Measurements from ENCODE around the gene CAND2. TPM values are rescaled to one million over a fixed set of nuclear protein-coding genes. Genes with fewer than 3 reads are reported as not detected.
A peak's percentile ranks its signal among the peaks of the same experiment; 100 is the strongest.

The CAND2 gene
- total and polyA plus RNA-seq, 2 donors (not counting 1 experiment from before 2014, with no cell fraction given) = 2.5 to 16.7 TPM

DNA sequence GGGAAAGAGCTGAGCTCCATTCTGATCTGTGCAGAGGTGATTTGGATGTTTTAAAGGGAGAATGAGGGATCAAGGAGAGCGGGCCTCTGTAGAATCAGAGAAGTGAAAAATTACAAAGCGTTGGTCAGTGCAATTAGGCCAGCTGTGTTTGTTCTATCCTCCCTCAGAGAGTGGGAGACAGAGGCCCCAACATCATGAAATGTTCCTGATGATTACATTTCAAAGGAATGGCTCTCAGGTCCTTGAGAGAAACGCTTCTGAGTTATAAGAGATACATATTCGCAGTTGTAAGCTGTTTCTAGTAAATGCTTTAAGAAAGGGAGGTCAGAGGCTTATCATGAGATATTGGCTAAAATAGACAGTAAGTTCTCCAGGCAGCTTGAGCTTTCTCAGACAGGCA lies 15.7 kb upstream of the CAND2 start:
- H3K79me2 ChIP-seq (ENCODE audit: control insufficient read depth, insufficient read depth, low read length) = no peaks in the 10 kb centered on the region
- no peaks in the 10 kb centered on the region for H3K4me1 ChIP-seq (ENCODE audit: control insufficient read depth, extremely low read depth, insufficient read depth, low read length)
- peak in 1 of 2 donors; percentile 36 for DNase-seq (ENCODE audit: low read depth in 2 of 2)
- H3K9me3 ChIP-seq (ENCODE audit: control insufficient read depth, insufficient read depth, low read depth, low read length) = no peaks in the 10 kb centered on the region
- H3K4me3 ChIP-seq (replicated peaks in 1 of 4; ENCODE audit: control extremely low read depth in 1 of 4, insufficient read depth in 1 of 4, low read depth in 3 of 4, low read length in 4 of 4) = no peak overlapping the region
- TF ChIP-seq, protein P1, sequence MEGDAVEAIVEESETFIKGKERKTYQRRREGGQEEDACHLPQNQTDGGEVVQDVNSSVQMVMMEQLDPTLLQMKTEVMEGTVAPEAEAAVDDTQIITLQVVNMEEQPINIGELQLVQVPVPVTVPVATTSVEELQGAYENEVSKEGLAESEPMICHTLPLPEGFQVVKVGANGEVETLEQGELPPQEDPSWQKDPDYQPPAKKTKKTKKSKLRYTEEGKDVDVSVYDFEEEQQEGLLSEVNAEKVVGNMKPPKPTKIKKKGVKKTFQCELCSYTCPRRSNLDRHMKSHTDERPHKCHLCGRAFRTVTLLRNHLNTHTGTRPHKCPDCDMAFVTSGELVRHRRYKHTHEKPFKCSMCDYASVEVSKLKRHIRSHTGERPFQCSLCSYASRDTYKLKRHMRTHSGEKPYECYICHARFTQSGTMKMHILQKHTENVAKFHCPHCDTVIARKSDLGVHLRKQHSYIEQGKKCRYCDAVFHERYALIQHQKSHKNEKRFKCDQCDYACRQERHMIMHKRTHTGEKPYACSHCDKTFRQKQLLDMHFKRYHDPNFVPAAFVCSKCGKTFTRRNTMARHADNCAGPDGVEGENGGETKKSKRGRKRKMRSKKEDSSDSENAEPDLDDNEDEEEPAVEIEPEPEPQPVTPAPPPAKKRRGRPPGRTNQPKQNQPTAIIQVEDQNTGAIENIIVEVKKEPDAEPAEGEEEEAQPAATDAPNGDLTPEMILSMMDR (conservative IDR thresholded peaks at IDR 0.05 in 1 of 2, IDR thresholded peaks at IDR 0.05 in 1 of 2; ENCODE audit: low read depth in 1 of 2, low read length in 2 of 2) = no peak
- no peak for TF ChIP-seq EZH2 (IDR thresholded peaks at IDR 0.05; ENCODE audit: low read length, missing control alignments)
- no peak overlapping the region for H3K27ac ChIP-seq (ENCODE audit: insufficient read depth, low read length)
- H3K9ac ChIP-seq (ENCODE audit: insufficient read depth, low read length) = no peak overlapping the region
- no peaks in the 10 kb centered on the region for H3K36me3 ChIP-seq (ENCODE audit: control insufficient read depth, insufficient read depth, low read length)
- no peaks in the 10 kb centered on the region for H4K20me1 ChIP-seq (ENCODE audit: control insufficient read depth, extremely low read depth, insufficient read depth, low read length)
- no peak overlapping the region for H2AFZ ChIP-seq (ENCODE audit: low read length)
- H3K27me3 ChIP-seq (ENCODE audit: control insufficient read depth, insufficient read depth, low read length) = peaks cover 9% of the 10 kb centered on the region
- no peak overlapping the region for H3K4me2 ChIP-seq (ENCODE audit: extremely low read depth, insufficient read depth, low read length)

DNA sequence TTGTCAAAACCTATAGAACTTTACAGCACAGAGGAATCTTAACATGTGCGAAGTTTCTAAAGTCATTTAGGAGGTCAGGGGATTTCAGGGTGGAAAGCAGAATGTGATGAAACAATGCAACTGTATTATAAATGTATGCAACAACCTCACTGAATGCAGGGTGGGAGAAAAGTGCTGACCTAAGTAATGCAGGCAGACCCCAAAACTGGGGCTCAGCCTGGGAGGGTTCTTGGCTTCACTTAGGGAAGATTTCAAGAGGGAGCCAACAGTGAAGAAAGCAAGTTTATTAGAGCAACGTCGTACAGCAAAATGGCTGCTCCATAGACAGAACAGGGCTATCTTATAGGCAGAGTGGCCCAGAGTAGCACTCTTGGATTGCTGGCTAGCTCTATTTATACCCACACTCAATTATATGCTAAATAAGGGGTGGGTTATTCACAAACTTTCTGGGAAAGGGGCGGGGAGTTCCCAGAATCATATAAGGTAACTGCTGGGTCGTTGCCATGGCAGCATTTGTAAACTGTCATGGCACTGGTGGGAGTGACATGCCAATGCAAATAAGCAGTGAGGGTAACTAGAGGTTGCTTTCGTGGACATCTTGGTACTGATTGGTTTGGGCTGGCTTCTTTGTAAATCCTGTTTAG lies 14.2 kb upstream of the CAND2 start:
- peak; percentile 60 to 63 for DNase-seq (ENCODE audit: low read depth in 2 of 2)
- Histone ChIP-seq H3K79me2 (ENCODE audit: control insufficient read depth, insufficient read depth, low read length) (no peaks in the 10 kb centered on the region), H3K9me3 (ENCODE audit: control insufficient read depth, insufficient read depth, low read depth, low read length) (no peaks in the 10 kb centered on the region), H3K27me3 (ENCODE audit: control insufficient read depth, insufficient read depth, low read length) (peaks cover 3% of the 10 kb centered on the region), H3K4me2 (ENCODE audit: extremely low read depth, insufficient read depth, low read length) (no peak overlapping the region), H3K27ac (ENCODE audit: insufficient read depth, low read length) (no peak overlapping the region), H4K20me1 (ENCODE audit: control insufficient read depth, extremely low read depth, insufficient read depth, low read length) (no peaks in the 10 kb centered on the region), H3K9ac (ENCODE audit: insufficient read depth, low read length) (no peak overlapping the region), H3K4me1 (ENCODE audit: control insufficient read depth, extremely low read depth, insufficient read depth, low read length) (no peaks in the 10 kb centered on the region), H3K36me3 (ENCODE audit: control insufficient read depth, insufficient read depth, low read length) (no peaks in the 10 kb centered on the region), H2AFZ (ENCODE audit: low read length) (no peak overlapping the region), H3K4me3 (replicated peaks in 1 of 4; ENCODE audit: control extremely low read depth in 1 of 4, insufficient read depth in 1 of 4, low read depth in 3 of 4, low read length in 4 of 4) (no peak overlapping the region)
- TF ChIP-seq EZH2 (IDR thresholded peaks at IDR 0.05; ENCODE audit: low read length, missing control alignments) = no peak
- TF ChIP-seq, protein P1 (conservative IDR thresholded peaks at IDR 0.05 in 1 of 2, IDR thresholded peaks at IDR 0.05 in 1 of 2; ENCODE audit: low read depth in 1 of 2, low read length in 2 of 2) = no peak

DNA sequence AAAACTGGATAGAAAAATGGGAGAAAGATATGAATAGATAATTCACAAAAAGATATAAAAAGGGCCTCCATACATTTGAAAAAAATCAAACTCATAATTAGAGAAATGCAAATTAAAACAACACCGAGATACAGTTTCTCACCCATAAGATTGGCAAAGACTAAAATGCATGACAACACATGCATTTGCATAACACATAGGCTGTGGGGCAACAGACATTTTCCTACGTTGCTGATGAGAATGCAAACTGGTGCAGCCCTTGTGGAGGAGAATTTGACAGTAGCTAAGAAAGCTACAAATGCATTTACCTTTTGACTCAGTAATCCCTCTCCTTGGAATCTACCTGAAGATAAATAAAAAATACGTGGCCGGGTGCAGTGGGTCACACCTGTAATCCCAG lies 11.4 kb upstream of the CAND2 start:
- Histone ChIP-seq H3K27ac (ENCODE audit: insufficient read depth, low read length) (no peak overlapping the region), H3K4me2 (ENCODE audit: extremely low read depth, insufficient read depth, low read length) (no peak overlapping the region), H4K20me1 (ENCODE audit: control insufficient read depth, extremely low read depth, insufficient read depth, low read length) (no peaks in the 10 kb centered on the region), H3K9ac (ENCODE audit: insufficient read depth, low read length) (no peak overlapping the region), H3K36me3 (ENCODE audit: control insufficient read depth, insufficient read depth, low read length) (no peaks in the 10 kb centered on the region), H3K27me3 (ENCODE audit: control insufficient read depth, insufficient read depth, low read length) (peaks cover 3% of the 10 kb centered on the region), H3K9me3 (ENCODE audit: control insufficient read depth, insufficient read depth, low read depth, low read length) (no peaks in the 10 kb centered on the region), H2AFZ (ENCODE audit: low read length) (no peak overlapping the region), H3K4me3 (replicated peaks in 1 of 4; ENCODE audit: control extremely low read depth in 1 of 4, insufficient read depth in 1 of 4, low read depth in 3 of 4, low read length in 4 of 4) (no peak overlapping the region), H3K4me1 (ENCODE audit: control insufficient read depth, extremely low read depth, insufficient read depth, low read length) (no peaks in the 10 kb centered on the region), H3K79me2 (ENCODE audit: control insufficient read depth, insufficient read depth, low read length) (no peaks in the 10 kb centered on the region)
- no peak for TF ChIP-seq EZH2 (IDR thresholded peaks at IDR 0.05; ENCODE audit: low read length, missing control alignments)
- TF ChIP-seq, protein P1 (conservative IDR thresholded peaks at IDR 0.05 in 1 of 2, IDR thresholded peaks at IDR 0.05 in 1 of 2; ENCODE audit: low read depth in 1 of 2, low read length in 2 of 2) = no peak
- DNase-seq (ENCODE audit: low read depth in 2 of 2) = no peak

All from fibroblast of lung (primary cell).